Parathyroid adenoma (tissue), 2 donors: ENCODE measurements around the gene TAS2R16.

Experiments used
- H2AFZ ChIP-seq: fragments of 300-600 bp; sonication (generic); one replicate; pipeline ENCODE4 v1.7.0; 2017; ENCODE audit warnings: antibody characterized with exemption, mild to moderate bottlenecking
- H3K27ac ChIP-seq: fragments of 300-600 bp; sonication (generic); one replicate; pipeline ENCODE4 v1.7.0; 2017
- H3K27me3 ChIP-seq: fragments of 300-600 bp; sonication (generic); one replicate; pipeline ENCODE4 v1.7.0; 2017; ENCODE audit warnings: low read length; ENCODE audit not compliant: control insufficient read depth, insufficient read depth
- H3K36me3 ChIP-seq: fragments of 300-600 bp; sonication (generic); one replicate; pipeline ENCODE4 v1.7.0; 2017; ENCODE audit warnings: low read length; ENCODE audit not compliant: control insufficient read depth, insufficient read depth
- H3K4me1 ChIP-seq: fragments of 300-600 bp; sonication (generic); one replicate; pipeline ENCODE4 v1.7.0; 2017; ENCODE audit warnings: control low read depth
- H3K4me2 ChIP-seq: fragments of 300-600 bp; sonication (generic); one replicate; pipeline ENCODE4 v1.7.0; 2017; ENCODE audit warnings: low read length
- H3K4me3 ChIP-seq: fragments of 300-600 bp; sonication (generic); one replicate; pipeline ENCODE4 v1.7.0; 2017; ENCODE audit warnings: low read depth, low read length
- H3K79me2 ChIP-seq: fragments of 300-600 bp; sonication (generic); one replicate; pipeline ENCODE4 v1.7.0; 2017; ENCODE audit warnings: control low read depth
- H3K9ac ChIP-seq: fragments of 300-600 bp; sonication (generic); one replicate; pipeline ENCODE4 v1.7.0; 2017; ENCODE audit warnings: mild to moderate bottlenecking
- H3K9me3 ChIP-seq: fragments of 300-600 bp; sonication (generic); one replicate; pipeline ENCODE4 v1.7.0; 2017; ENCODE audit warnings: low read length; ENCODE audit not compliant: control insufficient read depth
- TF ChIP-seq, protein P1 (sequence below): fragments of 300-600 bp; sonication (generic); IDR thresholded peaks from one replicate; pipeline ENCODE4 v1.7.0; 2017; ENCODE audit warnings: antibody characterized with exemption, mild to moderate bottlenecking
- donor health status: primary hyperparathyroidism.

The TAS2R16 gene

GRCh38 chr7:122949186-122949585 lies 46.3 kb downstream of the TAS2R16 start:
- TF ChIP-seq, protein P1, sequence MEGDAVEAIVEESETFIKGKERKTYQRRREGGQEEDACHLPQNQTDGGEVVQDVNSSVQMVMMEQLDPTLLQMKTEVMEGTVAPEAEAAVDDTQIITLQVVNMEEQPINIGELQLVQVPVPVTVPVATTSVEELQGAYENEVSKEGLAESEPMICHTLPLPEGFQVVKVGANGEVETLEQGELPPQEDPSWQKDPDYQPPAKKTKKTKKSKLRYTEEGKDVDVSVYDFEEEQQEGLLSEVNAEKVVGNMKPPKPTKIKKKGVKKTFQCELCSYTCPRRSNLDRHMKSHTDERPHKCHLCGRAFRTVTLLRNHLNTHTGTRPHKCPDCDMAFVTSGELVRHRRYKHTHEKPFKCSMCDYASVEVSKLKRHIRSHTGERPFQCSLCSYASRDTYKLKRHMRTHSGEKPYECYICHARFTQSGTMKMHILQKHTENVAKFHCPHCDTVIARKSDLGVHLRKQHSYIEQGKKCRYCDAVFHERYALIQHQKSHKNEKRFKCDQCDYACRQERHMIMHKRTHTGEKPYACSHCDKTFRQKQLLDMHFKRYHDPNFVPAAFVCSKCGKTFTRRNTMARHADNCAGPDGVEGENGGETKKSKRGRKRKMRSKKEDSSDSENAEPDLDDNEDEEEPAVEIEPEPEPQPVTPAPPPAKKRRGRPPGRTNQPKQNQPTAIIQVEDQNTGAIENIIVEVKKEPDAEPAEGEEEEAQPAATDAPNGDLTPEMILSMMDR: no peak
- Histone ChIP-seq H3K36me3 (no peaks in the 10 kb centered on the region), H3K9me3 (no peaks in the 10 kb centered on the region), H3K4me1 (no peaks in the 10 kb centered on the region), H3K79me2 (no peaks in the 10 kb centered on the region), H3K9ac (no peak overlapping the region), H2AFZ (no peak overlapping the region), H3K27me3 (no peaks in the 10 kb centered on the region), H3K4me3 (no peak overlapping the region), H3K4me2 (no peak overlapping the region), H3K27ac (no peak overlapping the region)
